GM12878 (cell line): Measurements from ENCODE around the gene CCNB1. TPM values are rescaled to one million over a fixed set of nuclear protein-coding genes. Genes with fewer than 3 reads are reported as not detected.
"Not testable (repeated sequence)": the region's sequence is repeated elsewhere in the genome, so short reads cannot be mapped to it uniquely, and the experiment has no call there.

Experiments
- ATAC-seq: fragments of 200-7000 bp; cut with Tn5 transposase; 3 replicates; pipeline ENCODE4 v1.9.1; 2020; ENCODE audit warnings: mild to moderate bottlenecking, moderate library complexity
- BruUV-seq: library from RNA; stranded (reverse); fragments of 400-500 nt; replicated peaks from 2 replicates; lab custom pipeline; 2021; lab: Mats Ljungman, UMichigan
- CTCF ChIA-PET: fragments of 300-600 bp; sonication (Branson Sonifier 250); formaldehyde crosslinking; extraction: SDS; loops from one replicate; lab custom pipeline; 2021; ENCODE audit warnings: inconsistent platforms; lab: Yijun Ruan, JAX
- POLR2A ChIA-PET: fragments of 350-600 bp; formaldehyde crosslinking; extraction: SDS; loops from one replicate; lab custom pipeline; 2021; ENCODE audit warnings: inconsistent platforms; lab: Charles Lee
- RAD21 ChIA-PET: fragments of 300-600 bp; sonication (Branson Sonifier 250); formaldehyde crosslinking; loops from one replicate; lab custom pipeline; 2023; ENCODE audit warnings: antibody characterized with exemption; ENCODE audit not compliant: unreplicated experiment; lab: Charles Lee
- SMC1A ChIA-PET: fragments of 300-600 bp; sonication (Branson Sonifier 250); formaldehyde crosslinking; loops from one replicate; lab custom pipeline; 2023; ENCODE audit not compliant: unreplicated experiment, uncharacterized antibody; lab: Charles Lee
- DNase-seq: peaks from one replicate; pipeline ENCODE4 v3.0.0-alpha.2; 2011; ENCODE audit warnings: low read depth, low spot score
- FAIRE-seq: peaks from 3 replicates; lab custom pipeline; 2011; peaks lifted over from hg19 to GRCh38; lab: Jason Lieb, UNC
- H2AFZ ChIP-seq: 2 replicates; pipeline ENCODE4 v1.6.0; 2011; ENCODE audit warnings: low read depth, low read length, control low read depth; ENCODE audit not compliant: control insufficient read depth
- H3K27ac ChIP-seq: 2 replicates; pipeline ENCODE4 v1.5.1; 2011; ENCODE audit warnings: control low read depth; ENCODE audit not compliant: control insufficient read depth, insufficient read depth
- H3K27me3 ChIP-seq, 2 experiments: replicated peaks in 1 of 2; 2 replicates each; pipeline versions ENCODE4 v1.6.0 to v1.6.1; 2011; ENCODE audit warnings: low read length in 1 of 2; ENCODE audit not compliant: control insufficient read depth in 2 of 2, insufficient read depth in 2 of 2
- H3K36me3 ChIP-seq, 2 experiments: 2 replicates each; pipeline ENCODE4 v1.5.1; 2011; ENCODE audit warnings: low read length in 1 of 2; ENCODE audit not compliant: control insufficient read depth in 2 of 2, insufficient read depth in 2 of 2
- H3K4me1 ChIP-seq: 2 replicates; pipeline ENCODE4 v1.6.1; 2011; ENCODE audit warnings: mild to moderate bottlenecking, low read length, moderate library complexity, mixed read lengths; ENCODE audit not compliant: control insufficient read depth, insufficient read depth
- H3K4me2 ChIP-seq: 2 replicates; pipeline ENCODE4 v1.6.0; 2011; ENCODE audit warnings: control low read depth; ENCODE audit not compliant: control insufficient read depth, insufficient read depth
- H3K4me3 ChIP-seq: fragments of 200-600 bp; sonication (generic); 2 replicates; pipeline ENCODE4 v1.5.1; 2016
- H3K79me2 ChIP-seq: 2 replicates; pipeline ENCODE4 v1.6.0; 2011; ENCODE audit warnings: low read length; ENCODE audit not compliant: control insufficient read depth, insufficient read depth
- H3K9ac ChIP-seq: 2 replicates; pipeline ENCODE4 v1.8.0; 2011; ENCODE audit warnings: low read length, control low read depth, mixed read lengths; ENCODE audit not compliant: control insufficient read depth, insufficient read depth
- H3K9me3 ChIP-seq: replicated peaks from 3 replicates; pipeline ENCODE4 v1.5.1; 2011; ENCODE audit warnings: mild to moderate bottlenecking, low read length; ENCODE audit not compliant: control insufficient read depth, insufficient read depth
- H4K20me1 ChIP-seq: 2 replicates; pipeline ENCODE4 v1.6.0; 2011; ENCODE audit not compliant: control insufficient read depth, insufficient read depth
- CHD2 ChIP-seq: IDR thresholded peaks from 2 replicates; pipeline ENCODE4 v1.6.1; 2011; ENCODE audit warnings: low read depth, low read length, improper control_type of control experiment, borderline replicate concordance
- EZH2 ChIP-seq: IDR thresholded peaks from 2 replicates; pipeline ENCODE4 v1.6.1; 2012; ENCODE audit warnings: low read depth, mild to moderate bottlenecking, control low read depth, inconsistent platforms, low read length, borderline replicate concordance; ENCODE audit not compliant: control insufficient read depth
- IKZF1 ChIP-seq: fragments of 450-650 bp; conservative IDR thresholded peaks from 2 replicates; pipeline ENCODE4 v1.6.1; 2017; ENCODE audit warnings: antibody characterized with exemption, mild to moderate bottlenecking
- IKZF2 ChIP-seq, 2 experiments: fragments of 450-650 bp; IDR thresholded peaks; 2 replicates each; pipeline ENCODE4 v1.6.1; 2017; ENCODE audit warnings: mild to moderate bottlenecking in 2 of 2, moderate library complexity in 2 of 2
- KDM1A ChIP-seq: fragments of 200-600 bp; sonication (generic); IDR thresholded peaks from 2 replicates; pipeline ENCODE4 v1.6.1; 2016; ENCODE audit warnings: borderline replicate concordance
- NR2F1 ChIP-seq: fragments of 450-650 bp; conservative IDR thresholded peaks from 2 replicates; pipeline ENCODE4 v1.6.1; 2017; ENCODE audit warnings: mild to moderate bottlenecking
- PML ChIP-seq: IDR thresholded peaks from 2 replicates; pipeline ENCODE4 v1.6.1; 2012; ENCODE audit warnings: low read length, inconsistent platforms
- SPI1 ChIP-seq: IDR thresholded peaks from 2 replicates; pipeline ENCODE4 v1.6.1; 2011; ENCODE audit warnings: low read depth, mild to moderate bottlenecking, low read length, moderate library complexity, borderline replicate concordance; ENCODE audit not compliant: insufficient read depth
- STAT1 ChIP-seq: fragments of 450-650 bp; conservative IDR thresholded peaks from 2 replicates; pipeline ENCODE4 v1.6.1; 2014; ENCODE audit warnings: antibody characterized with exemption, mild to moderate bottlenecking
- SUZ12 ChIP-seq: fragments of 200-600 bp; sonication (generic); IDR thresholded peaks from one replicate; pipeline ENCODE4 v1.6.1; 2018; ENCODE audit warnings: antibody characterized with exemption, mild to moderate bottlenecking; ENCODE audit not compliant: unreplicated experiment
- TCF12 ChIP-seq: IDR thresholded peaks from 2 replicates; pipeline ENCODE4 v1.6.1; 2011; ENCODE audit warnings: low read depth, mild to moderate bottlenecking, low read length
- ZBED1 ChIP-seq: IDR thresholded peaks from 2 replicates; pipeline ENCODE4 v1.6.1; 2016; ENCODE audit warnings: borderline replicate concordance
- ZNF274 ChIP-seq: IDR thresholded peaks from one replicate; pipeline ENCODE4 v1.8.0; 2011; ENCODE audit not compliant: insufficient read length, insufficient read depth
- WGBS: methylation state at CpG from one replicate; pipeline ENCODE4 v1.1.6; 2016; ENCODE audit warnings: low lambda C conversion rate; ENCODE audit not compliant: insufficient replicate concordance, insufficient coverage; ENCODE audit errors: missing lambda C conversion rate; 5-methylcytosine and 5-hydroxymethylcytosine counted together
- in situ Hi-C: fragments of 300-500 bp; cut with MboI; formaldehyde crosslinking; loops from 9 replicates; pipeline ENCODE4 v1.14.3; 2018; ENCODE audit warnings: mixed read lengths
- intact Hi-C: fragments of 100-400 bp; cut with micrococcal nuclease; formaldehyde crosslinking; loops from one replicate; pipeline ENCODE4 v1.14.2; 2022; ENCODE audit not compliant: unreplicated experiment
- polyA plus RNA-seq, 11 experiments: library from polyadenylated mRNA; depleted of rRNA in 4 of 11; unstranded in 6 of 11; stranded (reverse) in 5 of 11; fragments of >200 nt; fragmentation: Nextera tagmentation in 4 of 11; fragmentation: Illumina TruSeq in 1 of 11; extraction: Ambion mirVana in 4 of 11; extraction: Trizol in 1 of 11; gene quantifications; 1 replicate in 1 of 11; 2 replicates in 10 of 11; pipeline versions ENCODE4 v1.2.1 to v1.2.3, GENCODE V29; 2011 to 2016; ENCODE audit warnings: inconsistent platforms in 2 of 11, missing spikeins in 2 of 11, low read depth in 1 of 11
- total RNA-seq, 4 experiments: library from RNA; depleted of rRNA in 3 of 4; stranded (reverse); fragments of >200 nt in 3 of 4; fragmentation: Illumina TruSeq in 1 of 4; extraction: Trizol in 1 of 4; gene quantifications; 2 replicates each; pipeline versions ENCODE4 v1.2.1 to v1.2.3, GENCODE V29; 2013 to 2021
- TF ChIP-seq, protein P1 (sequence below): fragments of 450-650 bp; IDR thresholded peaks from 2 replicates; pipeline ENCODE4 v1.6.1; 2017; ENCODE audit warnings: mild to moderate bottlenecking, moderate library complexity

Gene CCNB1
- total and polyA plus RNA-seq, 10 of the 15 experiments (the other 5 are each of a cell fraction or from before 2014, with no cell fraction given): 148 to 403 (median 210) TPM

- Histone ChIP-seq H2AFZ (no peak overlapping the region), H3K27me3 (no peaks in the 10 kb centered on the region)
- no peak for DNase-seq
- ATAC-seq: no peak
- TF ChIP-seq TCF12 (no peak), ZBED1 (no peak), SPI1 (no peak), SUZ12 (no peak), STAT1 (no peak), IKZF1 (no peak), EZH2 (no peak), IKZF2 (IDR thresholded peaks at IDR 0.05) (no peak), CHD2 (no peak), NR2F1 (no peak), ZNF274 (no peak), KDM1A (no peak), PML (no peak)
- TF ChIP-seq, protein P1, sequence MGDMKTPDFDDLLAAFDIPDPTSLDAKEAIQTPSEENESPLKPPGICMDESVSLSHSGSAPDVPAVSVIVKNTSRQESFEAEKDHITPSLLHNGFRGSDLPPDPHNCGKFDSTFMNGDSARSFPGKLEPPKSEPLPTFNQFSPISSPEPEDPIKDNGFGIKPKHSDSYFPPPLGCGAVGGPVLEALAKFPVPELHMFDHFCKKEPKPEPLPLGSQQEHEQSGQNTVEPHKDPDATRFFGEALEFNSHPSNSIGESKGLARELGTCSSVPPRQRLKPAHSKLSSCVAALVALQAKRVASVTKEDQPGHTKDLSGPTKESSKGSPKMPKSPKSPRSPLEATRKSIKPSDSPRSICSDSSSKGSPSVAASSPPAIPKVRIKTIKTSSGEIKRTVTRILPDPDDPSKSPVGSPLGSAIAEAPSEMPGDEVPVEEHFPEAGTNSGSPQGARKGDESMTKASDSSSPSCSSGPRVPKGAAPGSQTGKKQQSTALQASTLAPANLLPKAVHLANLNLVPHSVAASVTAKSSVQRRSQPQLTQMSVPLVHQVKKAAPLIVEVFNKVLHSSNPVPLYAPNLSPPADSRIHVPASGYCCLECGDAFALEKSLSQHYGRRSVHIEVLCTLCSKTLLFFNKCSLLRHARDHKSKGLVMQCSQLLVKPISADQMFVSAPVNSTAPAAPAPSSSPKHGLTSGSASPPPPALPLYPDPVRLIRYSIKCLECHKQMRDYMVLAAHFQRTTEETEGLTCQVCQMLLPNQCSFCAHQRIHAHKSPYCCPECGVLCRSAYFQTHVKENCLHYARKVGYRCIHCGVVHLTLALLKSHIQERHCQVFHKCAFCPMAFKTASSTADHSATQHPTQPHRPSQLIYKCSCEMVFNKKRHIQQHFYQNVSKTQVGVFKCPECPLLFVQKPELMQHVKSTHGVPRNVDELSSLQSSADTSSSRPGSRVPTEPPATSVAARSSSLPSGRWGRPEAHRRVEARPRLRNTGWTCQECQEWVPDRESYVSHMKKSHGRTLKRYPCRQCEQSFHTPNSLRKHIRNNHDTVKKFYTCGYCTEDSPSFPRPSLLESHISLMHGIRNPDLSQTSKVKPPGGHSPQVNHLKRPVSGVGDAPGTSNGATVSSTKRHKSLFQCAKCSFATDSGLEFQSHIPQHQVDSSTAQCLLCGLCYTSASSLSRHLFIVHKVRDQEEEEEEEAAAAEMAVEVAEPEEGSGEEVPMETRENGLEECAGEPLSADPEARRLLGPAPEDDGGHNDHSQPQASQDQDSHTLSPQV: no peak
- TF ChIP-seq, all 136 proteins: peak for 0
- intact Hi-C loops (no loop called here), in situ Hi-C loops (no loop called here)
- Histone ChIP-seq H4K20me1 (no peaks in the 10 kb centered on the region), H3K36me3 (no peaks in the 10 kb centered on the region), H3K79me2 (no peaks in the 10 kb centered on the region), H3K9me3 (no peaks in the 10 kb centered on the region; the same call in 2 of the 3 replicates), H3K27ac (no peak overlapping the region), H3K4me2 (no peak overlapping the region), H3K9ac (no peak overlapping the region), H3K4me3 (no peak overlapping the region), H3K4me1 (peaks cover 6% of the 10 kb centered on the region)
- ChIA-PET CTCF (interaction anchor here (1.2 kb wide), 1 partner anchor 13 kb away, joined by 3 read pairs; no protein-coding TSS in a partner anchor), RAD21 (no interaction called here), POLR2A (no interaction called here), SMC1A (interaction anchor here (0.7 kb wide), 1 partner anchor 1998 kb away, joined by 3 read pairs; no protein-coding TSS in a partner anchor)
- FAIRE-seq: no peak
- 85% methylated on average over 1 of the region's 1 CpG for WGBS
- BruUV-seq: no TSS peak
These were observed 28.2 kb upstream of the CCNB1 start for GRCh38 chr5:69138766-69139165.

GRCh38 chr5:69140239-69140638, 26.7 kb upstream of the CCNB1 start:
- FAIRE-seq, DNase-seq, H3K27ac ChIP-seq, H3K36me3 ChIP-seq, H4K20me1 ChIP-seq, H3K79me2 ChIP-seq, RAD21 ChIA-PET, H3K4me2 ChIP-seq, BruUV-seq, H3K4me3 ChIP-seq, H3K9me3 ChIP-seq, ATAC-seq, in situ Hi-C loops, intact Hi-C loops, H2AFZ ChIP-seq, SMC1A ChIA-PET, H3K4me1 ChIP-seq, H3K9ac ChIP-seq, H3K27me3 ChIP-seq, POLR2A ChIA-PET: not testable (repeated sequence)
- 83% methylated on average over 4 of the region's 4 CpGs for WGBS
- CTCF ChIA-PET: interaction anchor here (1.2 to 1.3 kb wide), 2 partner anchors 50 to 132 kb away, joined by 3 read pairs; no protein-coding TSS in a partner anchor
